ENCODE results near the gene FHAD1. TPM values are rescaled to one million over a fixed set of nuclear protein-coding genes. Genes with fewer than 3 reads are reported as not detected.

FHAD1 gene
- total and polyA plus RNA-seq, 2 of the 13 experiments (the other 11 are each of a cell fraction or from before 2014, with no cell fraction given): not detected

GRCh38 chr1:15342408-15342967, 95.5 kb downstream of the FHAD1 start:
- H3K9ac ChIP-seq (ENCODE audit: insufficient read depth, low read depth, low read length): no peak overlapping the region
- ATAC-seq (no peak), DNase-seq (ENCODE audit: low spot score) (no peak), FAIRE-seq (no peak)
- POLR2A ChIA-PET: no interaction called here
- H3K4me2 ChIP-seq (ENCODE audit: low read depth, low read length): no peak overlapping the region
- intact Hi-C loops (cut with micrococcal nuclease; ENCODE audit: unreplicated experiment): no loop called here
- in situ Hi-C loops (cut with HindIII; ENCODE audit: extremely low pct_ligation_motif_present, low pct_unique_long_range_greater_than_20kb): no loop called here
- CTCF ChIA-PET (ENCODE audit: low intra/inter-chr PET ratio, low total read pairs): no interaction called here
- no peak overlapping the region for H2AFZ ChIP-seq (ENCODE audit: low read length)
- 48% methylated on average over 4 of the region's 4 CpGs for WGBS (ENCODE audit: low lambda C conversion rate)
- TF ChIP-seq MEF2D (CRISPR knock-in tag; IDR thresholded peaks at IDR 0.05) (no peak), ZNF121 (CRISPR knock-in tag; IDR thresholded peaks at IDR 0.05) (peak; percentile 49; the same call in 1 of the 2 replicates), ZNF615 (CRISPR knock-in tag; IDR thresholded peaks at IDR 0.05; ENCODE audit: borderline replicate concordance) (no peak), NFAT5 (CRISPR knock-in tag; IDR thresholded peaks at IDR 0.05) (no peak)
- no peaks in the 10 kb centered on the region for H3K9me3 ChIP-seq (ENCODE audit: low read length)
- peaks cover 43% of the 10 kb centered on the region for H3K4me1 ChIP-seq (ENCODE audit: insufficient read depth, low read length)
- no peaks in the 10 kb centered on the region for H4K20me1 ChIP-seq (ENCODE audit: insufficient read depth, low read length)
- no peak overlapping the region for H3K4me3 ChIP-seq (replicated peaks in 1 of 3; ENCODE audit: insufficient read depth in 1 of 3, low read depth in 2 of 3, low read length in 3 of 3)
- BruUV-seq (replicated peaks): no TSS peak
- H3K27me3 ChIP-seq (ENCODE audit: control insufficient read depth in 1 of 2, insufficient read depth in 2 of 2, low read length in 2 of 2): peaks cover 0 to 20% of the 10 kb centered on the region in 2 experiments; a peak in 4 of 5 replicates
- H3K36me3 ChIP-seq (replicated peaks in 1 of 2; ENCODE audit: control insufficient read depth in 1 of 2, insufficient read depth in 2 of 2, low read length in 2 of 2): no peaks in the 10 kb centered on the region
- H3K27ac ChIP-seq (ENCODE audit: extremely low read length, insufficient read depth, low read length): no peak overlapping the region
- H3K79me2 ChIP-seq (ENCODE audit: insufficient read depth, low read length): no peaks in the 10 kb centered on the region

All from HepG2 (cell line).